Stimulated activated CD4-positive, alpha-beta T cell treated with anti-CD3 and anti-CD28 coated beads, Interleukin-4, amount 100 ng/mL, for 1 hour (primary cell): ENCODE results near the gene NFATC3.
"Not testable (repeated sequence)": the region's sequence is repeated elsewhere in the genome, so short reads cannot be mapped to it uniquely, and the experiment has no call there.

Source experiments
- DNase-seq: peaks from one replicate; pipeline ENCODE4 v3.0.0-alpha.2; 2020

Gene NFATC3

DNA sequence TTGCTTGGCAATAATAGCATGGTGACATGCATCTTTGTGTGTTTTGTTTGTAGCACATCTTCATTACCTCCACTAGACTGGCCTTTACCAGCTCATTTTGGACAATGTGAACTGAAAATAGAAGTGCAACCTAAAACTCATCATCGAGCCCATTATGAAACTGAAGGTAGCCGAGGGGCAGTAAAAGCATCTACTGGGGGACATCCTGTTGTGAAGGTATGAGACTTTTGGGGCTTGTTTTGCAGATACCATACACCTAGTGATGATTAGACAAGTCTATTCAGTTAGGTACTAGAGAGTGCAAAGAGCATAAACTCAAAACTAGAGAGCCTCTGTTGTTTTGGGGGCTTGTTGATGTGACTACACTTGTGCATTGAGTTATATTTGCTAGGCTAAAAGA, 41.2 kb downstream of the NFATC3 start:
- no peak for DNase-seq

DNA sequence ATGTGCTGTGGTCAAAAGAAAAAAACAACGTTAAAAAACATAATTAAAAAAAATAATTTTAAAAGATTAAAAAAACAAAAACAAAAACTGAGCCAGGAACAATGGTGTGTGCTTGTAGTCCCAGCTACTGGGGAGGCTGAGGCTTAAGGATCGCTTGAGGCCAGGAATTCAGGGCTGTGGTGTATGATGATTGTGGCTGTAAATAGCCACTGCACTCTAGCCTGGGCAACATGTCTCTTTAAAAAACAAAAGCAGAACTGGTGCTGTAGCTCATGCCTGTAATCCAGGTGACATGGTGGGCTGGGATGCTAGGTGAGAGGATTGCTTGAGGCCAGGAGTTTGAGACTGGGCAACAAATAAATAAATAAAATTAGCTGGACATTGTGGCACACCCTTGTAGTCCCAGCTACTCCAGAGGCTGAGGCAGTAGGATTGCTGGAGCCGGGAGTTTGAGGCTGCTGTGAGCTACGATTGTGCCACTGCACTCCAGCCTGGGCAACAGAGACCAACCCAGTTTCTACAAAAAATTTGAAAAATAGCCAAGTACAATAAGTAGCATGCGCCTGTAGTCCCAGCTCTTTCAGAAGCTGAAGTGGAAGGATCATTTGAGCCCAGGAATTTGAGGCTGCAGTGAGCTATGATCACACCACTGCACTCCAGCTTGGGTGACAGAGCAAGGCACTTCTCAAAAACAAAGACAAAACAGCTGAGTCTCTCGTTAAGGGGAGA, 43.6 kb downstream of the NFATC3 start:
- no peak for DNase-seq

- no peak for DNase-seq
These were observed 45.4 kb downstream of the NFATC3 start for GRCh38 chr16:68130520-68130919.

- no peak for DNase-seq
These were observed 46.9 kb downstream of the NFATC3 start for GRCh38 chr16:68131813-68132706.

- not testable (repeated sequence) for DNase-seq
These were observed 47.8 kb downstream of the NFATC3 start for GRCh38 chr16:68133000-68133399.

- no peak for DNase-seq
These were observed 49.5 kb downstream of the NFATC3 start for GRCh38 chr16:68134644-68135043.

GRCh38 chr16:68136515-68136914, 51.3 kb downstream of the NFATC3 start:
- no peak for DNase-seq

GRCh38 chr16:68144008-68144407, 58.8 kb downstream of the NFATC3 start:
- DNase-seq, result no peak

DNA sequence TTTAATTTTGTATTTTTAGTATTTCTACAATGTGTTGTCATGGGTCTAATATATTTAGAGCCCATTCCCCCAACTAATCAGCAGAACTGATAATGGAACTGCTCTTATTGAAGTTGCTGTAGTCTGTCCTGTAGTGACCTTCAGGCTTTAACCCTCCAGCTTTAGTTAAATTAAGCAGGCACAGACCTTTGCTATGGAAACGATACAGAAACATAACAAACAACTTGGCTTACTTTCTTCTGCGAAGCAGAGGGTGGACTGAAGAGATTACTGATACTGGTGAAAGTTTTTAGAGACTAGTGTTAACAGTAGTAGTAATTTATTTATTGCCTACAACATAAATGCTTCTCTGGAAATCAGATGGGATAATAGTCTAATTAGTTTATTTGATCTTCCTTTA, 61.4 kb downstream of the NFATC3 start:
- DNase-seq, result no peak

- DNase-seq, result no peak
These were observed 62.3 kb downstream of the NFATC3 start for GRCh38 chr16:68147444-68147843.

GRCh38 chr16:68149596-68149995, 64.4 kb downstream of the NFATC3 start:
- DNase-seq, result no peak

DNA sequence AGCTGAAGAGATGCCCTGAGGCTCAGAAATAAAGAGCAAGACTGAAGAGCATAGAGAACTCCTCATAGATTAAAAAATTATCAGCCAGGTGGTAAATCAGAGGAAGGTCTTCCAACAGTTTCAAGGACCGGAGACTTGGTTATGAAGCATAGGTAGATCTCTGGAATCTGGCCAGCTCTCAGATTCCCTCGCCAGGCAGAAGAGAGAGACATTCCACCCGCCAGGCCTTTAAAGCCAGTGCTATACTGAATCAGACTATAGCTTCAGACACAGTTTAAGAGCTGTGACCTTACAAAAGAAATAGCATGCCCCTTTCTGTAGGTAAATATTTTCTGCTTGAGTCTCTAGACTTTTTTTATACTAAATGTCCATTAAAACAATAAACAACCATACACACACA, 70.3 kb downstream of the NFATC3 start:
- DNase-seq, result no peak

DNA sequence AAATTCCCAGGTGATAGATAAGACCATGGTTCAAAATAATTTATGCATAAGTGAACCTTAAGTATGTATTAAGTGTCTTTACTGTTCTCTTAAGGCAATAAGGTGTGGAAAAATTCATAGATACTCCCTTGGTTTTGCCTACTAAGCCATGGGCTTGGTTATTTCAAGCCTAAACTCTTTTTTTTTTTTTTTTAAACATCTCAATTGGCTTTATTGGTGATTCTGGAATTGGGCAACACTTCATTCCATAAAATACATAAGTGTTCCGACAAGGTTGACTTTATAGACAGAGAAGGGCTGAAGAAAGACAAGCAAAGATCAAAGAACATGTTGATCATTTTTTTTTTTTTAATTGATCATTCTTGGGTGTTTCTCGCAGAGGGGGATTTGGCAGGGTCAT, 77.2 kb downstream of the NFATC3 start:
- DNase-seq, result no peak

DNA sequence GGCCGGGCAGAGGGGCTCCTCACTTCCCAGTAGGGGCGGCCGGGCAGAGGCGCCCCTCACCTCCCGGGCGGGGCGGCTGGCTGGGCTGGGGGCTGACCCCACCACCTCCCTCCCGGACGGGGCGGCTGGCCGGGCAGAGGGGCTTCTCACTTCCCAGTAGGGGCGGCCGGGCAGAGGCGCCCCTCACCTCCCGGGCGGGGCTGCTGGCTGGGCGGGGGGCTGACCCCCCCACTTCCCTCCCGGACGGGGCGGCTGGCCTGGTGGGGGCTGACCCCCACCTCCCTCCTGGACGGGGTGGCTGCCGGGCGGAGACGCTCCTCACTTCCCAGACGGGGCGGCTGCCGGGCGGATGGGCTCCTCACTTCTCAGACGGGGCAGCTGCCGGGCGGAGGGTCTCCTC, 78.1 kb downstream of the NFATC3 start:
- not testable (repeated sequence) for DNase-seq

DNA sequence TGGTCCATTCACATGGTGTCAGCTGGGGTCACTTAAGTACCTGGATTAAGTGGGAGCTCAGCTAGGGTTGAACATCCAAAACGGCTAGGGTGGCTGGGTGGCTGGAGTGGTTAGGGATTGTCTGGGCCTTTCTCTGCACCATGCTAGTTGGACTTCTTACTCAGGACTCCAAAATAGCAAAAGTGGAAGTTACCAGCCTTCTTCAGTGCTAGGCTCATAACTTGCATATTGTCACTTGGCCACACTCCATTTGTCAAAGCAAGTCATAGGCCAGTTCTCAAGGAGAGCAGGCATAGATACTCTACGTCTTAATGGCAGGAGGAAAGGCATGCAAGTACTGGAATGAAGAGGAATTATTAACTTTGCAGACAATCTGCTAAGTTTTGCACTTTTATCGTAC, 81.1 kb downstream of the NFATC3 start:
- no peak for DNase-seq

DNA sequence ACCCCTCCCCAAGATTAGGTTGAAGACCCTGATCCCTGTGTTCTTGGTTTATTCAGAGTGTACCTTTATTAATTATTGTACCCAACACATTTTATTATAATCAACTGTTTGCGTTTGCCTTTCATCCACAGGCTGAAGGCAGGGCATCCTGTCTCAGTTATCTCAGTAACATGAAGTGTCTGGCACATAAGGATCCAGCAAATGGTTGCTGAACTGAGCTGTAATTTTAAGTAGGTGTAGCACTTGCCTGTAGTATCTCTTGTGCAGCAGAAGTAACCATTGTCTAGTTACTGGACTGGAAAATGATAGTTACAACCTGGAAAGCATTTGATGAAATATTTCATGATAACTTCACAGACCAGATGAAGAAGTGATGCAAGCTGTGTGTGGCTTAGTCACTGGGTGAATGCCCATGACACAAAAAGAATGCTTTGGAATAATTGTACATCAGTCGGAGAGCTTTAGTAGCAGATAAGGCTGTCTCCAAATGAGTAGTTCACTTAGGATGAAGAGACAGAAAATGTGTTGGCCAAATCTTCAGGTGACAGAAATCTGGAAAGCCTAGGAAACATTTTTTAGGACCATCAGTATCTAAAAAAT, 94.1 kb downstream of the NFATC3 start:
- no peak for DNase-seq

- DNase-seq, result no peak
These were observed 94.7 kb downstream of the NFATC3 start for GRCh38 chr16:68179855-68180254.

DNA sequence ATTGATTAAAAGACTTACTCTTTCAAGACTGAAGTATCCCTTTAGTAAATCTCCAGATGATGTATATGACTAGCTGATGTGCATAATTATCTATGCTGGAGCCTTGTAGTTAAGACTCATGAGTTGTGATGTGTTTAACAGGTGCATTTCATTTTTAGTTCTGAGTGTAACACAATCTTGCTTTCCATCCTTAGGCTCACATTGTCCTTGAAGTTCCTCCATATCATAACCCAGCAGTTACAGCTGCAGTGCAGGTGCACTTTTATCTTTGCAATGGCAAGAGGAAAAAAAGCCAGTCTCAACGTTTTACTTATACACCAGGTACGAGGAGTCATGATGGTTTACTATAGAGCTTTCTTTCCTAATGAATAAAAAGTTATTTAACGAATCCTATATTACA, 97.9 kb downstream of the NFATC3 start:
- DNase-seq, result no peak

GRCh38 chr16:68186877-68187276, 101.7 kb downstream of the NFATC3 start:
- no peak for DNase-seq

GRCh38 chr16:68187505-68187904, 102.3 kb downstream of the NFATC3 start:
- DNase-seq, result no peak

GRCh38 chr16:68188170-68188569, 103.0 kb downstream of the NFATC3 start:
- no peak for DNase-seq

- DNase-seq, result no peak
These were observed 104.9 kb downstream of the NFATC3 start for GRCh38 chr16:68190081-68190480.

DNA sequence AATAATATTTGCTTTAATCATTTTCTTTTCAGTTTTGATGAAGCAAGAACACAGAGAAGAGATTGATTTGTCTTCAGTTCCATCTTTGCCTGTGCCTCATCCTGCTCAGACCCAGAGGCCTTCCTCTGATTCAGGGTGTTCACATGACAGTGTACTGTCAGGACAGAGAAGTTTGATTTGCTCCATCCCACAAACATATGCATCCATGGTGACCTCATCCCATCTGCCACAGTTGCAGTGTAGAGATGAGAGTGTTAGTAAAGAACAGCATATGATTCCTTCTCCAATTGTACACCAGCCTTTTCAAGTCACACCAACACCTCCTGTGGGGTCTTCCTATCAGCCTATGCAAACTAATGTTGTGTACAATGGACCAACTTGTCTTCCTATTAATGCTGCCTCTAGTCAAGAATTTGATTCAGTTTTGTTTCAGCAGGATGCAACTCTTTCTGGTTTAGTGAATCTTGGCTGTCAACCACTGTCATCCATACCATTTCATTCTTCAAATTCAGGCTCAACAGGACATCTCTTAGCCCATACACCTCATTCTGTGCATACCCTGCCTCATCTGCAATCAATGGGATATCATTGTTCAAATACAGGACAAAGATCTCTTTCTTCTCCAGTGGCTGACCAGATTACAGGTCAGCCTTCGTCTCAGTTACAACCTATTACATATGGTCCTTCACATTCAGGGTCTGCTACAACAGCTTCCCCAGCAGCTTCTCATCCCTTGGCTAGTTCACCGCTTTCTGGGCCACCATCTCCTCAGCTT, 105.8 kb downstream of the NFATC3 start:
- DNase-seq, result no peak
